Measurements from ENCODE around the gene HRH1.
"Not testable (repeated sequence)": the region's sequence is repeated elsewhere in the genome, so short reads cannot be mapped to it uniquely, and the experiment has no call there.

Gene HRH1

DNA sequence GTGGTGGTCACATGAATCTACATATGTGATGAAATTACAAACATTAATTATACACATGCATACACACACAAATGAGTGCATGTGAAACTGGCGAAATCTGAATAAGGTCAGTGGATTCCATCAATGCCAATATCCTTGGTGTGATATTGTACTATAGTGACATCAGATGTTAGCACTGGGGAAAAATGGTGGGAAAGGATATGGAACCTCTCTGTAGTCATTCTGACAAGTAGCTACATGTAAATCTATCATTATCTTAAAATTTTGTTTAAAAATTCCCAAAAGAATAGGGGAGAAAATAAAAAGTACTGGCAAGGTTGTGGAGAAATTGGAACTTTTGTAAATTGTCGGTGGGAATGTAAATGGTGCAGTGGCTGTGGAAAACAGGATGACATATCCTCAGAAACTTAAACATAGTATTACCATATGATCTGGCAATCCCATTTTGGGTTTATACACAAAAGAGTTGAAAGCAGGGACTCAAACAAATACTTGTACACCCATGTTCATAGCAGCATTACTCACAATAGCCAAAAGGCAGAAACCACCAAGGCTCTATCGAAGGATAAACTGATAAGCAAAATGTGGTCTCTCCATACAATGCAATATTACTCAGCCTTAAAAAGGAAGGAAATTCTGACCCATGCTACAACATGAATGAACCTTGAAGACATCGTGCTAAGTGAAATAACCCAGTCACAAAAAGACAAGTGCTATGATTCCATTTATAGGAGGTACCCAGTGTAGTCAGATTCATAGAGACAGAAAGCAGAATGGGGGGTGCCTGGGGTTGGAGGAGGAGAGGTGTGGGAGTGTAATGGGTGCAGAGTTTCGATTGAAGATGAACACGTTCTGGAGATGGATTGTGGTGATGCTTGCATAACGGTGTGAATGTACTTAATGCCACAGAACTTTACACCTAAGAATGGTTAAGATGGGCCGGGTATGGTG is 25.3 kb upstream of the HRH1 start:
- TF ChIP-seq POLR2AphosphoS5 (IDR thresholded peaks at IDR 0.05; ENCODE audit: low read depth, low read length) (no peak), POLR2A (IDR thresholded peaks at IDR 0.05; ENCODE audit: low read depth, low read length) (no peak), POU2F2 (IDR thresholded peaks at IDR 0.05; ENCODE audit: low read depth, low read length) (no peak), TAF1 (IDR thresholded peaks at IDR 0.05; ENCODE audit: low read depth, low read length) (no peak), SPI1 (IDR thresholded peaks at IDR 0.05; ENCODE audit: low read depth, low read length) (no peak), PAX5 (IDR thresholded peaks at IDR 0.05; ENCODE audit: insufficient read depth, low read length, severe bottlenecking) (no peak)
- FAIRE-seq, result no peak

DNA sequence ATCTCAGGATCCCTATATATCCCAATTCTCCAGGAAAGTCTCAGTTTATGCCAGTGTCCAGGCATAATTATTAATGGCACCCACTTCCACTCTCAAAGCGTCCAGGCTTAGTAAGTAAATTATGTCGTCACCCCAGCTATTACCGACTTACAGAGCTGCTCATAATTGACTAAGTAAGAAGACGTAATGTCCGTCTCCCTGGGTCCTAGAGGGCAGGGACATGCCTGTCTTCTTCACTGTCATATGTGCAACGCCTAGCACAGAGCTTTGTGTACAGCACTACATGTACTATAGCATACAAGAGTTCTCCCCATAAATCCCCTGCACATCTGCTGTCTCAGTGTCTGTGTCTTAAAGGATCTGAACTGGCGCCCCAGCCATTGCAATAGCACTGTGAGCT is 23.9 kb upstream of the HRH1 start:
- DNase-seq (ENCODE audit: insufficient read length, low spot score) (no peak), FAIRE-seq (no peak)
- TF ChIP-seq SPI1 (IDR thresholded peaks at IDR 0.05; ENCODE audit: low read depth, low read length), result no peak
- no peak for TF ChIP-seq POU2F2 (IDR thresholded peaks at IDR 0.05; ENCODE audit: low read depth, low read length)
- TF ChIP-seq POLR2AphosphoS5 (IDR thresholded peaks at IDR 0.05; ENCODE audit: low read depth, low read length), result no peak

More for the DNA sequence above, 25.3 kb upstream of the HRH1 start:
- no peak for DNase-seq (ENCODE audit: insufficient read length, low spot score)

DNA sequence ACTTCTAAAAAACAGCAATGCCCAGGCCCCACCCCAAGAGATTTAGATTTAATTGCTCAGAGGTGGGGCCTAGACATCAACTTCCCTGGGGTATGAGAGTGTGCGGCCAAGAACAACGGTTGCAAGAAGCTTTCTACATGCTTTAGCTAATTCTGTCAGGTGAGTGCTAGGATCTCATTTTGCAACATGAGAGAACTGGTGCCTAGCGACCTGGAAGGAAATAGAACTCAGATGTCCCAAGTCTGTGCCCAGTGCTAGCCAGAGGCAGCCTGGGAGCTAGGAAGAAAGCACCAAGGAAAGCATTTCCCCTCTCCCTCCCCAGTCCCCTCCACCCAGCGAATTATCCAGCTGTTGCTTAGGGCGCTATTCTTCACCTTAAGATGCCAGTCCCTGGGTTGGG is 22.9 kb upstream of the HRH1 start:
- DNase-seq (ENCODE audit: insufficient read length, low spot score), result no peak
- FAIRE-seq, result no peak
- TF ChIP-seq POLR2A (IDR thresholded peaks at IDR 0.05; ENCODE audit: low read depth, low read length), result no peak
- TF ChIP-seq PAX5 (IDR thresholded peaks at IDR 0.05; ENCODE audit: insufficient read depth, low read length, severe bottlenecking), result no peak
- TF ChIP-seq SPI1 (IDR thresholded peaks at IDR 0.05; ENCODE audit: low read depth, low read length), result no peak
- TF ChIP-seq POU2F2 (IDR thresholded peaks at IDR 0.05; ENCODE audit: low read depth, low read length), result no peak
- no peak for TF ChIP-seq TAF1 (IDR thresholded peaks at IDR 0.05; ENCODE audit: low read depth, low read length)
- TF ChIP-seq POLR2AphosphoS5 (IDR thresholded peaks at IDR 0.05; ENCODE audit: low read depth, low read length), result no peak

DNA sequence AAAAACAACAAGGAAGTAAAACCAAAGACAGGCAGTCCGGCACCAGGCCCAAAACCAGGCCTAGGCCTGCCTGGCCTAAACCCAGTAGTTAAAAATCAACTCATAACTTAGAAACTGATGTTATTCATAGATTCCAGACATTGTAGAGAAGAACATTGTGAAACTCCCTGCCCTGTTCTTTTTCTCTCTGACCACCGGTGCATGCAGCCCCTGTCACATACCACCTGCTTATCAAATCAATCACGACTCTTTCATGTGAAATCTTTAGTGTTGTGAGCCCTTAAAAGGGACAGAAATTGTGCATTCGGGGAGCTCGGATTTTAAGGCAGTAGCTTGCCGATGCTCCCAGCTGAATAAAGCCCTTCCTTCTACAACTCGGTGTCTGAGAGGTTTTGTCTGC is 22.4 kb upstream of the HRH1 start:
- FAIRE-seq; DNase-seq (ENCODE audit: insufficient read length, low spot score): not testable (repeated sequence)

DNA sequence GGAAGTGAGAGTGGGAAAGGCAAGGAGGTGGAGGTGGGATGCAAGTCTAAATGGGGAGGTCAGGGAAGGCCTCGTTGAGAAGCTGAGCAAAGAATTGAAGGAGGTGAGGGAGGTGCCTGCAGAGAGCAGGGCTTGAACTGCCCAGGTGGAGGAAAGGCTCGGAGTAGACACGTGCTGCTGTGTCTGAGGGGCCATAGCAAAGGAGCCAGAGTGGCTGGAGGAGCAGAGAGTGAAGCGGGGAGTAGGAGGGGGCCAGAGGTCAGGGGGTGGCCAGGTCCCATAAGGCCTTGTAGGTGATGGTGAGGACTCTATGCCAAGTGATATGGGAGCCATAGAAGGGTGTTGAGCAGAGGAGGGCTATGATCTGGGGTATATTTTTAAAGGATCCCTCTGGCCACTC is 21.4 kb upstream of the HRH1 start:
- TF ChIP-seq PAX5 (IDR thresholded peaks at IDR 0.05; ENCODE audit: insufficient read depth, low read length, severe bottlenecking), result no peak
- TF ChIP-seq SPI1 (IDR thresholded peaks at IDR 0.05; ENCODE audit: low read depth, low read length), result no peak
- no peak for TF ChIP-seq TAF1 (IDR thresholded peaks at IDR 0.05; ENCODE audit: low read depth, low read length)
- no peak for TF ChIP-seq POU2F2 (IDR thresholded peaks at IDR 0.05; ENCODE audit: low read depth, low read length)
- TF ChIP-seq POLR2A (IDR thresholded peaks at IDR 0.05; ENCODE audit: low read depth, low read length), result no peak
- TF ChIP-seq POLR2AphosphoS5 (IDR thresholded peaks at IDR 0.05; ENCODE audit: low read depth, low read length), result no peak
- FAIRE-seq (no peak), DNase-seq (ENCODE audit: insufficient read length, low spot score) (no peak)

DNA sequence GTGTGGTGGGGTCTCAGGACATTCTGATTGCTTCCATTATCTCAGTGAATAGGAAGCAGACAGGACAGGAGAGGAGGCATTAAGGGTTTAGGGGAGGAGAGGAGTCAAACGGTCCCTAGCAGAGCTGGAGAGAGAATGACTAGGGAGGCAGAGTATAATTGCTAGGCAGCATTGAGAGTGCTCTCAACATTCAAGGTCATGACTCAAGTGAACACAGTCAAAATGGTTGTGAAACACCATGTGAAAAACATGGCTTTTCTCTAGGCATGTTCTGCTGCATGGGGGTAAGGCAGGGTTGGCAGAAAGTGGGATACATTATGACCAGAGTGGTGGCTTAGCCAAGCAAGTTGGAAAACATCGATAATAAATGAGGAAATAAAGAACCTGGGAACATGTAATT is 19.5 kb upstream of the HRH1 start:
- FAIRE-seq (no peak), DNase-seq (ENCODE audit: insufficient read length, low spot score) (no peak)
- no peak for TF ChIP-seq POLR2A (IDR thresholded peaks at IDR 0.05; ENCODE audit: low read depth, low read length)
- no peak for TF ChIP-seq POLR2AphosphoS5 (IDR thresholded peaks at IDR 0.05; ENCODE audit: low read depth, low read length)
- no peak for TF ChIP-seq PAX5 (IDR thresholded peaks at IDR 0.05; ENCODE audit: insufficient read depth, low read length, severe bottlenecking)
- TF ChIP-seq SPI1 (IDR thresholded peaks at IDR 0.05; ENCODE audit: low read depth, low read length), result no peak
- no peak for TF ChIP-seq POU2F2 (IDR thresholded peaks at IDR 0.05; ENCODE audit: low read depth, low read length)
- TF ChIP-seq TAF1 (IDR thresholded peaks at IDR 0.05; ENCODE audit: low read depth, low read length), result no peak

DNA sequence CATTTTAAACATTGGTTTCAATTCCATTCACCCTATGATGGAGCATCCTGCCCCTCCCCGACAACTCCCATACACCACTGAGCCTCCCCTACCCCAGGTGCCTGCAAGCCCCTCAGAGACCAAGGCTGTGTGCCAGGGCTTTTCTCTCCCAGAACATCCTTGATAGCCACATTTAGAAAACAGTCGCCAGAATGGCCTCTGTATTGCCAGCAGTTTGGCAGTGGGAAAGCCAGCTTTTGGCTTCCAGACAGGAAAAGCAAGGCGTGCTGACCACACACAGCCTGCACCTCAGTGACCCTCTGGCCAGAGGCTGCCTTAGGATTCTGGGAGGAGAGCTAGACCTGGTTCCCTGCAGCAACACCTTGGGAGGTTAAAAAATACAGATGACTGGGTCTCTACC is 18.2 kb upstream of the HRH1 start:
- DNase-seq (ENCODE audit: insufficient read length, low spot score) (no peak), FAIRE-seq (no peak)
- no peak for TF ChIP-seq POU2F2 (IDR thresholded peaks at IDR 0.05; ENCODE audit: low read depth, low read length)
- TF ChIP-seq POLR2A (IDR thresholded peaks at IDR 0.05; ENCODE audit: low read depth, low read length), result no peak
- no peak for TF ChIP-seq POLR2AphosphoS5 (IDR thresholded peaks at IDR 0.05; ENCODE audit: low read depth, low read length)

DNA sequence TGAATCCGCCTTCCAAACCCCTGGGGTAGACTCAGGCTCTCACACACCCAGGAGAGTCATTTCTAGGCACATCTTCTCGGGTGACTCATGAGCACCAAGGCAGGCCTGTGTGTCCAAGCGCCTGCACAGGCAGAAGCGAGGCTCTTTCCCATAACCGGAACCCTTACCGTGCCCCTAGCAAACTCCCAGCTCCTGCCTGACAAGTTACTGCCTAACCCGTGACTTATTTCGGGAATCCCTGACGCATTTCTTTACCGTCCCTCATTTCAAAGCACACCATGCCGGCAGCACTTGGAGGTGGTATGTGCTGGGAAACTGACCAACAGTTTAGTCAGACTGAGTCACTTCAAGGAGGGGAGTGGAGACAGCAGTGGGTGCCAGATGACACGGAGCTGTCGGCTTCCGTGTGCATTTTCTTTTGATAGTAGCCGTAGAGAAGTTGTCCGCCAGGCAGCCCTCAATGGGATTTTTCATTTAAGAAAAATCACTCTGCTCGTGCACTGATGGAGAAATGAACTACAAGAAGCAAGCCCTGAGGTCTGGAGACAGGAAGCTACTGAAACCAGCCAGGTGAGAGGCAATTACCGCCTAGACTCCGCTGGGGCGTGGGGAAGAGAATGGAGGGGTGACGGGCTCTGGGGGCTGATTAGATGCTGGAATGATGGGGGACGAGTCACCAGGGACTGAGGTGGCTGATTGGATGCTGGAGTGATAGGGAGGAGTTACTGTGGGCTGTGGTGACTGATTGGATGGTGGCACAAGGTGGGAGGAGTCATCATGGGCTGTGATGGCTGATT is 17.3 kb upstream of the HRH1 start:
- DNase-seq (ENCODE audit: insufficient read length, low spot score) (no peak), FAIRE-seq (no peak)
- TF ChIP-seq POLR2A (IDR thresholded peaks at IDR 0.05; ENCODE audit: low read depth, low read length) (no peak), POLR2AphosphoS5 (IDR thresholded peaks at IDR 0.05; ENCODE audit: low read depth, low read length) (no peak), POU2F2 (IDR thresholded peaks at IDR 0.05; ENCODE audit: low read depth, low read length) (no peak)

DNA sequence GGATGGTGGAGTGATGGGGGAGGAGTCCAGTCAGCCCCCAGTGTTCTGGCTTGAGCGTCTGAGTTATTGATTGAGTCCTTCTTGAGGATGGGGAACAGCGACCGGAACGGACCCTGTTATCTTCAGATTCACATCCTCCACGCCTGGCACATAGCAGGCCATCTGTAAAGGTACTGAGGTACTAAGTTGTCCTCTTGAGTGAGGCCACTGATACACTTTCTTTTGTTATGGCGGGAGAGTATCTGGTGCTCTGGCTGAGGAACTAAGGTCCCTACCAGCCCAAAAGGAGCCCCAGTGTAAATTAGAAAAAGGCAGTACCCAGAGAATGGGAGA is 16.7 kb upstream of the HRH1 start:
- TF ChIP-seq TAF1 (IDR thresholded peaks at IDR 0.05; ENCODE audit: low read depth, low read length), result no peak
- TF ChIP-seq SPI1 (IDR thresholded peaks at IDR 0.05; ENCODE audit: low read depth, low read length), result no peak
- no peak for TF ChIP-seq POLR2AphosphoS5 (IDR thresholded peaks at IDR 0.05; ENCODE audit: low read depth, low read length)
- TF ChIP-seq PAX5 (IDR thresholded peaks at IDR 0.05; ENCODE audit: insufficient read depth, low read length, severe bottlenecking), result no peak
- no peak for TF ChIP-seq POLR2A (IDR thresholded peaks at IDR 0.05; ENCODE audit: low read depth, low read length)
- TF ChIP-seq POU2F2 (IDR thresholded peaks at IDR 0.05; ENCODE audit: low read depth, low read length), result no peak
- DNase-seq (ENCODE audit: insufficient read length, low spot score) (no peak), FAIRE-seq (no peak)

DNA sequence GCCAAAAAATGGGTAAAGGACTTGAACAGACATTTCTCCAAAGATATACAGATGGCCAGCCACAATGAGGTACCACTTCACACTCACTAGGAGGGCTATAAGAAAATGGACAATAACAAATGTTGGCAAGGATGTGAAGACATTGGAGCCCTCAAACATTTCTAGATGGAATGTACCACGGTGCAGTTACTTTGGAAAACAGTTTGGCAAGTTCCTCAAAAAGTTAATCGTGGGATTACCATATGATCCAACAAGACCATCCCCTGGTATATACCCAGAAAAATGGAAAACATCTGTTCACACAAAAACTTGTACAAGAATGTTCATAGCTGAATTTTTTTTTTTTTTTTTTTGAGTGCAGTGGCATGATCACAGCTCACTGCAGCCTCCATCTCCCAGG is 15.9 kb upstream of the HRH1 start:
- FAIRE-seq (no peak), DNase-seq (ENCODE audit: insufficient read length, low spot score) (no peak)
- no peak for TF ChIP-seq TAF1 (IDR thresholded peaks at IDR 0.05; ENCODE audit: low read depth, low read length)
- no peak for TF ChIP-seq POU2F2 (IDR thresholded peaks at IDR 0.05; ENCODE audit: low read depth, low read length)
- no peak for TF ChIP-seq PAX5 (IDR thresholded peaks at IDR 0.05; ENCODE audit: insufficient read depth, low read length, severe bottlenecking)
- no peak for TF ChIP-seq POLR2AphosphoS5 (IDR thresholded peaks at IDR 0.05; ENCODE audit: low read depth, low read length)
- no peak for TF ChIP-seq SPI1 (IDR thresholded peaks at IDR 0.05; ENCODE audit: low read depth, low read length)
- TF ChIP-seq POLR2A (IDR thresholded peaks at IDR 0.05; ENCODE audit: low read depth, low read length), result no peak
